CD4-positive, CD25-positive, alpha-beta regulatory T cell (primary cell): ENCODE measurements around the gene TMCC1. TPM values are rescaled to one million over a fixed set of nuclear protein-coding genes. Genes with fewer than 3 reads are reported as not detected.

Experiments used
- ATAC-seq, 2 donors: fragments of 150-1000 bp; cut with Tn5 transposase; one replicate each; pipeline ENCODE4 v1.10.0; 2021; ENCODE audit warnings: low read depth in 2 of 2, moderate number of reproducible peaks in 2 of 2, moderate library complexity in 1 of 2
- DNase-seq, 3 donors: peaks; one replicate each; pipeline versions ENCODE4 v3.0.0 to v3.0.0-alpha.2; 2012 to 2022; ENCODE audit warnings: mixed read lengths in 1 of 3
- H3K27ac ChIP-seq: one replicate; pipeline ENCODE4 v1.7.0; 2013; ENCODE audit warnings: mild to moderate bottlenecking, low read length; ENCODE audit not compliant: insufficient read depth, poor library complexity, severe bottlenecking
- H3K27me3 ChIP-seq: one replicate; pipeline ENCODE4 v1.7.0; 2013; ENCODE audit warnings: low read length; ENCODE audit not compliant: control insufficient read depth, insufficient read depth
- H3K36me3 ChIP-seq: one replicate; pipeline ENCODE4 v1.7.0; 2013; ENCODE audit warnings: mild to moderate bottlenecking, low read length, moderate library complexity; ENCODE audit not compliant: control insufficient read depth, insufficient read depth
- H3K4me1 ChIP-seq: 2 replicates; pipeline ENCODE4 v1.7.0; 2013; ENCODE audit warnings: mild to moderate bottlenecking, low read length; ENCODE audit not compliant: insufficient read depth, control insufficient read depth, poor library complexity, severe bottlenecking
- H3K4me3 ChIP-seq: one replicate; pipeline ENCODE4 v1.7.0; 2013; ENCODE audit warnings: low read depth, mild to moderate bottlenecking, low read length, moderate library complexity
- H3K9me3 ChIP-seq, 2 experiments: 1 replicate in 1 of 2; 2 replicates in 1 of 2; pipeline ENCODE4 v1.7.0; 2013; ENCODE audit warnings: low read length in 2 of 2, mild to moderate bottlenecking in 1 of 2, moderate library complexity in 1 of 2; ENCODE audit not compliant: control insufficient read depth in 2 of 2
- H3K27ac Mint-ChIP-seq, 3 donors: one replicate each; pipeline ENCODE4 v1.8.0; 2020 to 2022; ENCODE audit warnings: mild to moderate bottlenecking in 3 of 3, mixed read lengths in 3 of 3, moderate library complexity in 2 of 3
- H3K27me3 Mint-ChIP-seq: one replicate; pipeline ENCODE4 v1.8.0; 2022; ENCODE audit warnings: mild to moderate bottlenecking, mixed read lengths
- H3K36me3 Mint-ChIP-seq: one replicate; pipeline ENCODE4 v1.8.0; 2020; ENCODE audit warnings: mixed read lengths
- H3K4me1 Mint-ChIP-seq, 4 donors: one replicate each; pipeline ENCODE4 v1.8.0; 2020 to 2022; ENCODE audit warnings: mixed read lengths in 4 of 4, mild to moderate bottlenecking in 1 of 4
- H3K4me3 Mint-ChIP-seq, 4 donors: one replicate each; pipeline ENCODE4 v1.8.0; 2020 to 2022; ENCODE audit warnings: mild to moderate bottlenecking in 4 of 4, mixed read lengths in 4 of 4, moderate library complexity in 3 of 4
- H3K9me3 Mint-ChIP-seq, 7 donors: one replicate each; pipeline ENCODE4 v1.8.0; 2020 to 2022; ENCODE audit warnings: mixed read lengths in 7 of 7, mild to moderate bottlenecking in 3 of 7, moderate library complexity in 2 of 7
- polyA plus RNA-seq, 4 donors: library from polyadenylated mRNA; unstranded; fragments of 300-500 nt; fragmentation: Illumina TruSeq; gene quantifications; one replicate each; pipeline ENCODE4 v1.2.3, GENCODE V29; 2021
- total RNA-seq: library from RNA; stranded (reverse); gene quantifications from one replicate; pipeline ENCODE4 v1.2.3, GENCODE V29; 2022

TMCC1 gene
- total and polyA plus RNA-seq, 5 donors from 2014 or later, result 5.2 to 29.2 (median 6.2) TPM

- no peaks in the 10 kb centered on the region for H3K27me3 ChIP-seq
Measured at GRCh38 chr3:129620828-129621559, 272.5 kb downstream of the TMCC1 start.

GRCh38 chr3:129619726-129620162, 273.8 kb downstream of the TMCC1 start:
- Histone ChIP-seq H3K27ac (no peak overlapping the region), H3K36me3 (no peaks in the 10 kb centered on the region), H3K27me3 (no peaks in the 10 kb centered on the region), H3K4me1 (no peaks in the 10 kb centered on the region), H3K9me3 (no peaks in the 10 kb centered on the region), H3K4me3 (no peak overlapping the region)
- ATAC-seq (no peak), DNase-seq (no peak)
- H3K36me3 Mint-ChIP-seq, result no peaks in the 10 kb centered on the region
- H3K4me1 Mint-ChIP-seq, result peaks cover 0 to 11% (median 1%) of the 10 kb centered on the region in 4 donors
- no peak overlapping the region for H3K27ac Mint-ChIP-seq
- H3K4me3 Mint-ChIP-seq, result no peak overlapping the region
- H3K9me3 Mint-ChIP-seq, result no peaks in the 10 kb centered on the region
- H3K27me3 Mint-ChIP-seq, result peaks cover 14% of the 10 kb centered on the region

More at GRCh38 chr3:129620828-129621559, 272.5 kb downstream of the TMCC1 start:
- no peak overlapping the region for H3K27ac ChIP-seq
- DNase-seq (no peak), ATAC-seq (no peak)
- Mint-ChIP-seq H3K4me1 (peaks cover 0 to 8% (median 1%) of the 10 kb centered on the region in 4 donors), H3K4me3 (no peak overlapping the region), H3K27ac (no peak overlapping the region), H3K27me3 (peaks cover 14% of the 10 kb centered on the region), H3K36me3 (no peaks in the 10 kb centered on the region), H3K9me3 (no peaks in the 10 kb centered on the region)
- H3K36me3 ChIP-seq, result no peaks in the 10 kb centered on the region
- peaks cover under 1% of the 10 kb centered on the region for H3K4me1 ChIP-seq
- H3K9me3 ChIP-seq, result no peaks in the 10 kb centered on the region
- H3K4me3 ChIP-seq, result no peak overlapping the region

GRCh38 chr3:129618901-129619671, 274.4 kb downstream of the TMCC1 start:
- Histone ChIP-seq H3K27me3 (no peaks in the 10 kb centered on the region), H3K27ac (no peak overlapping the region), H3K36me3 (no peaks in the 10 kb centered on the region), H3K4me3 (no peak overlapping the region), H3K9me3 (no peaks in the 10 kb centered on the region), H3K4me1 (no peaks in the 10 kb centered on the region)
- H3K27me3 Mint-ChIP-seq, result peaks cover 10% of the 10 kb centered on the region
- H3K36me3 Mint-ChIP-seq, result no peaks in the 10 kb centered on the region
- H3K27ac Mint-ChIP-seq, result no peak overlapping the region
- H3K4me3 Mint-ChIP-seq, result no peak overlapping the region
- ATAC-seq (no peak), DNase-seq (no peak)
- peaks cover 0 to 11% (median 1%) of the 10 kb centered on the region in 4 donors for H3K4me1 Mint-ChIP-seq
- H3K9me3 Mint-ChIP-seq, result no peaks in the 10 kb centered on the region

DNA sequence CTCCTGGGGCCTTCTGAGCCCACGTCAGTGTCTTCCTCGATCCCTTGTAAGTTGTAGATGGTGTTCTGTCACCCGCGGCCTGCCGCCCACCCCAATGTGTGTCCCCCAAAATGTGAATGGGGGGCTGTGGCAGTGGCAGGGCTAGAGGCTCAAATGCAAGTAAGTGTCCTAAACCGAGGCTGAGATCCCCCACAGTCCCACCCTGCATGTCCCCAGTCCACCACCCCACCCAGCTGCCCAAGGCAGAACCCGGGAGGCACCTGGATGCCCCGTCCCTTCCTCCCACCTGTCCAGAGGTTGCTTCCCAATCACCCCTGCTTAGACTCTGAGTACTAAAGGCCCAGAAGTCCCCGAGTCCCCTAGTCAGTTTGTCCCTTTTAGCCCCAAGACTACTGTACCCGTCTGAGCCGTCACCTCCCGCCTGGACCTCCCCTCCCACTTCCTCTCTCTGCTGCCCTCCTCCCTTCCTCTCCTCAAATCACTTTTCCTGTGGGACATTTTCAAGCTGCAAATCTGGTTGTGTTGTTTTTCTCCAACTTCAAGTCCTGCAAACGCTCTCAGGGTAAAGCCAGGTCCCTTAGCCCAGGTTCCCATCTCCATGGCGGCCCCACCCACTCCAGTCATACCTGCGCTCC, 275.2 kb downstream of the TMCC1 start:
- no peak for ATAC-seq
- no peaks in the 10 kb centered on the region for H3K9me3 Mint-ChIP-seq
- no peak for DNase-seq

DNA sequence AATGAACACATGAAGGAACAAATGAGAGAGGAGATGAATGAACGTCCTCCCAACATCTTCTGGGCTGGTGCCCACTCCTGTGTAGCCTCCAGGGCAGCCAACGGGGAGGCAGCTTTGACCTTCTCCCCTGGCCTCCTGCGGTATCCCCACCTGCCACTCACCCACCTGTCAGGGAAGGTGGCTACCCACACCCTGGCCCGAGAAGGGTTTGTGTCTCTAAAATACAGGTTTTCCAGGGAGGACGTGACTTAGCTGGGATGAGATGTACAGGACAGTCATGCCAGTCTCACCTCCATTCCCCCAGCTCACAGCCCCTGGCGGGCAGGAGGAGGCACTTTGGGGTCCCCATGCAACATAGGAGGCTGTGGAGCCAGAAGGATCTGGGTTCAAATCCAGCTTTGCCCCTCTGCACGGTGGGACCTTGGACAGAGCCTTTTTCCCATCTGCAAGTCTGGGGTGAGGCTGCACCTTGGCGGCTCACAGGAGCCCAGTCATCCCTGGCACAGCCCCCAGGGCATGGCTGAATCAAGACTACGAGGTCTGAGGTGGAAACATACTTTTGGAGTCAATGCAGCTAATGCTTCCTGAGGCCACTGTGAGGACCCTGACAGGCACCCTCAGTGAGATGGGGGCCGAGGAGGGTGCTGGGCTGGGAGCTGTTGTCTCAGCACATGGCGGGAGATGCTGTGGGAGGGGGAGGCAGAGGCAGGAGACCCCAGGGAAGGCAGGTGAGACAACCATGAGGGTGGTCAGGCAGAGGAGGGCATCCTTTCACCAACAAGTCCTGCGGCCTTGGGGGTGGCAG, 275.9 kb downstream of the TMCC1 start:
- ATAC-seq (no peak), DNase-seq (no peak)
- H3K27me3 Mint-ChIP-seq, result peaks cover 10% of the 10 kb centered on the region
- no peak overlapping the region for H3K4me3 ChIP-seq
- H3K36me3 ChIP-seq, result no peaks in the 10 kb centered on the region
- H3K27me3 ChIP-seq, result no peaks in the 10 kb centered on the region
- H3K9me3 ChIP-seq, result no peaks in the 10 kb centered on the region
- H3K27ac Mint-ChIP-seq, result peak overlapping the region in 2 of 3 donors; percentile 11 to 72
- H3K4me1 ChIP-seq, result no peaks in the 10 kb centered on the region
- H3K4me1 Mint-ChIP-seq, result peaks cover 0 to 11% (median 1%) of the 10 kb centered on the region in 4 donors
- no peaks in the 10 kb centered on the region for H3K9me3 Mint-ChIP-seq
- no peak overlapping the region for H3K4me3 Mint-ChIP-seq
- H3K27ac ChIP-seq, result no peak overlapping the region
- no peaks in the 10 kb centered on the region for H3K36me3 Mint-ChIP-seq

More for the DNA sequence above, 275.2 kb downstream of the TMCC1 start:
- no peaks in the 10 kb centered on the region for H3K9me3 ChIP-seq
- no peaks in the 10 kb centered on the region for H3K27me3 ChIP-seq
- H3K27me3 Mint-ChIP-seq, result peaks cover 10% of the 10 kb centered on the region
- peaks cover 0 to 11% (median 1%) of the 10 kb centered on the region in 4 donors for H3K4me1 Mint-ChIP-seq
- H3K4me3 Mint-ChIP-seq, result no peak overlapping the region
- no peaks in the 10 kb centered on the region for H3K4me1 ChIP-seq
- H3K4me3 ChIP-seq, result no peak overlapping the region
- H3K36me3 ChIP-seq, result no peaks in the 10 kb centered on the region
- no peaks in the 10 kb centered on the region for H3K36me3 Mint-ChIP-seq
- no peak overlapping the region for H3K27ac ChIP-seq
- H3K27ac Mint-ChIP-seq, result no peak overlapping the region

DNA sequence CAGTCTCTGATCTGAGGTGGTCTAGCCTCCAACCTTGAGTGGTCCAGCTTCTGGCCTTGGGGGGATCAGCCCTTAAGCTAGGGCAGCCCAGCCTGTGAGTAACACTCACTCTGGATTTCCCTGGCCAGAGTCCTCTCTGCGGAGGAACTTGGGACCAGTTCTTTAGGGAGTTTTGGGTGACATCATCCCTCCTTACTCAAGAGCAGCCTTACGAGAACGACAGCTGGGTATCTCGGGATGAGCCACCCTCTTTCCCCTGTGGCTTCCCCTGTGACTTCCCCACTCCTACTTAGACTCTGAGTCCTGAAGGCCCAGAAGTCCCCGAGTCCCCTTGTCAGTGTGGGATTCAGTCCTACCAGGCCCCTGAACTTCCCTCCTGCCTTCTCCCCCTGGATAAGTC, 276.8 kb downstream of the TMCC1 start:
- Mint-ChIP-seq H3K27ac (peak overlapping the region in 1 of 3 donors; percentile 72), H3K4me1 (peaks cover 0 to 11% (median 1%) of the 10 kb centered on the region in 4 donors), H3K9me3 (no peaks in the 10 kb centered on the region), H3K36me3 (no peaks in the 10 kb centered on the region), H3K27me3 (peaks cover 10% of the 10 kb centered on the region), H3K4me3 (no peak overlapping the region)
- H3K4me1 ChIP-seq, result no peaks in the 10 kb centered on the region
- ATAC-seq (peak; percentile 16 to 29), DNase-seq (no peak)
- H3K36me3 ChIP-seq, result no peaks in the 10 kb centered on the region
- no peak overlapping the region for H3K4me3 ChIP-seq
- no peaks in the 10 kb centered on the region for H3K9me3 ChIP-seq
- no peak overlapping the region for H3K27ac ChIP-seq
- no peaks in the 10 kb centered on the region for H3K27me3 ChIP-seq

DNA sequence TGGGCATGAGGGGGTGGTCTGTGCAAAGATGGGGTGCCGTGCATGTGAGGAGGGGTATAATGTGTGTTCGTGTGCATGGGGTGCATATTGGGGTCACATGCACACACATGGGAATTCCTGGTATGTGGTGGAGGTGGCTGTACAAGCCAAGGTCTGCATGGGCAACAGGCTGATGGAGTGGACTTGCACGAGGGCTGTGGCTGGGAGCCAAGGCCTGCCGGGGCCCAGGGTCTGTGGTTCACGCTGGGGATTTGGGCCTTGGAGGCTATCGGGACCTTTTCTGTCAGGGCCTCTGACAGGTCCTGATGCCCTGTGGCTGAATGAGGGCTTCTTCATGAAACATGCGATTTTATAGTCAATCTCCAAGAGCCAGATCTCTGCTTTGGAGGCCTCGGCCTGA, 277.2 kb downstream of the TMCC1 start:
- Histone ChIP-seq H3K9me3 (no peaks in the 10 kb centered on the region), H3K27me3 (no peaks in the 10 kb centered on the region), H3K27ac (no peak overlapping the region), H3K36me3 (no peaks in the 10 kb centered on the region), H3K4me3 (no peak overlapping the region), H3K4me1 (no peaks in the 10 kb centered on the region)
- H3K27me3 Mint-ChIP-seq, result peaks cover 10% of the 10 kb centered on the region
- no peaks in the 10 kb centered on the region for H3K9me3 Mint-ChIP-seq
- no peak overlapping the region for H3K4me3 Mint-ChIP-seq
- H3K27ac Mint-ChIP-seq, result no peak overlapping the region
- ATAC-seq, result no peak
- DNase-seq, result no peak
- peaks cover 0 to 11% (median 1%) of the 10 kb centered on the region in 4 donors for H3K4me1 Mint-ChIP-seq
- no peaks in the 10 kb centered on the region for H3K36me3 Mint-ChIP-seq
